HepG2 (cell line): ENCODE data around the gene SMIM36. TPM values are rescaled to one million over a fixed set of nuclear protein-coding genes. Genes with fewer than 3 reads are reported as not detected.

Source experiments
- AKNA ChIP-seq: sonication (generic); formaldehyde crosslinking; IDR thresholded peaks from 2 replicates; pipeline ENCODE4 v1.4.0; 2020; ENCODE audit warnings: missing genetic modification reagents, borderline replicate concordance
- ARID5B ChIP-seq: IDR thresholded peaks from 2 replicates; pipeline ENCODE4 v1.4.0; 2020; ENCODE audit warnings: mild to moderate bottlenecking, missing genetic modification reagents
- HNRNPK ChIP-seq: fragments of 200-400 bp; formaldehyde crosslinking; IDR thresholded peaks from 2 replicates; pipeline ENCODE4 v1.6.1; 2018; ENCODE audit warnings: low read length, low read depth, moderate library complexity, mild to moderate bottlenecking; ENCODE audit not compliant: poor library complexity, severe bottlenecking
- IRF2 ChIP-seq: IDR thresholded peaks from 2 replicates; pipeline ENCODE4 v1.6.1; 2018; ENCODE audit warnings: missing genetic modification reagents, missing compliant biosample characterization
- STAG1 ChIP-seq: sonication (generic); formaldehyde crosslinking; IDR thresholded peaks from 2 replicates; pipeline ENCODE4 v1.4.0; 2020; ENCODE audit warnings: missing genetic modification reagents
- TEAD3 ChIP-seq: optimal IDR thresholded peaks from 2 replicates; pipeline ENCODE3; 2016; ENCODE audit warnings: borderline replicate concordance
- XRCC5 ChIP-seq: fragments of 200-400 bp; formaldehyde crosslinking; optimal IDR thresholded peaks from 2 replicates; pipeline ENCODE3; 2017; ENCODE audit warnings: mild to moderate bottlenecking, low read length
- ZMAT3 ChIP-seq: sonication (generic); formaldehyde crosslinking; conservative IDR thresholded peaks from 2 replicates; pipeline ENCODE4 v1.7.0; 2021; ENCODE audit warnings: missing genetic modification reagents
- ZMYM3 ChIP-seq: sonication (generic); formaldehyde crosslinking; IDR thresholded peaks from 2 replicates; pipeline ENCODE4 v1.5.1; 2020; ENCODE audit warnings: mild to moderate bottlenecking, missing genetic modification reagents
- polyA plus RNA-seq, 8 experiments: library from polyadenylated mRNA; depleted of rRNA in 3 of 8; stranded (reverse) in 7 of 8; unstranded in 1 of 8; fragments of >200 nt; fragmentation: Illumina TruSeq in 4 of 8; extraction: Trizol in 4 of 8; gene quantifications; 2 replicates each; pipeline versions ENCODE4 v1.2.1 to v1.2.3, GENCODE V29; 2011 to 2016; ENCODE audit warnings: low read depth in 4 of 8, missing spikeins in 1 of 8, mixed read lengths in 1 of 8; ENCODE audit not compliant: insufficient read depth in 1 of 8
- total RNA-seq, 5 experiments: library from RNA; depleted of rRNA; stranded (reverse); fragments of >200 nt; fragmentation: Illumina TruSeq; extraction: Trizol; gene quantifications; 2 replicates each; pipeline ENCODE4 v1.2.3, GENCODE V29; 2016; ENCODE audit warnings: low read depth in 1 of 5
- TF ChIP-seq, protein P1 (sequence below): sonication (generic); formaldehyde crosslinking; IDR thresholded peaks from 2 replicates; pipeline ENCODE4; 2020; ENCODE audit warnings: missing genetic modification reagents, mild to moderate bottlenecking, borderline replicate concordance
- TF ChIP-seq, protein P2 (sequence below): sonication (generic); formaldehyde crosslinking; IDR thresholded peaks from 2 replicates; pipeline ENCODE4 v1.4.0; 2020; ENCODE audit warnings: missing genetic modification reagents, borderline replicate concordance
- TF ChIP-seq, protein P3 (sequence below): sonication (generic); formaldehyde crosslinking; IDR thresholded peaks from 2 replicates; pipeline ENCODE4 v1.9.0; 2021; ENCODE audit warnings: missing genetic modification reagents, borderline replicate concordance

SMIM36 gene
- total and polyA plus RNA-seq, 2 of the 13 experiments (the other 11 are each of a cell fraction or from before 2014, with no cell fraction given): not detected

GRCh38 chr17:55513885-55514590 lies 2.8 kb upstream of the SMIM36 start (continued):
- TF ChIP-seq, protein P1, sequence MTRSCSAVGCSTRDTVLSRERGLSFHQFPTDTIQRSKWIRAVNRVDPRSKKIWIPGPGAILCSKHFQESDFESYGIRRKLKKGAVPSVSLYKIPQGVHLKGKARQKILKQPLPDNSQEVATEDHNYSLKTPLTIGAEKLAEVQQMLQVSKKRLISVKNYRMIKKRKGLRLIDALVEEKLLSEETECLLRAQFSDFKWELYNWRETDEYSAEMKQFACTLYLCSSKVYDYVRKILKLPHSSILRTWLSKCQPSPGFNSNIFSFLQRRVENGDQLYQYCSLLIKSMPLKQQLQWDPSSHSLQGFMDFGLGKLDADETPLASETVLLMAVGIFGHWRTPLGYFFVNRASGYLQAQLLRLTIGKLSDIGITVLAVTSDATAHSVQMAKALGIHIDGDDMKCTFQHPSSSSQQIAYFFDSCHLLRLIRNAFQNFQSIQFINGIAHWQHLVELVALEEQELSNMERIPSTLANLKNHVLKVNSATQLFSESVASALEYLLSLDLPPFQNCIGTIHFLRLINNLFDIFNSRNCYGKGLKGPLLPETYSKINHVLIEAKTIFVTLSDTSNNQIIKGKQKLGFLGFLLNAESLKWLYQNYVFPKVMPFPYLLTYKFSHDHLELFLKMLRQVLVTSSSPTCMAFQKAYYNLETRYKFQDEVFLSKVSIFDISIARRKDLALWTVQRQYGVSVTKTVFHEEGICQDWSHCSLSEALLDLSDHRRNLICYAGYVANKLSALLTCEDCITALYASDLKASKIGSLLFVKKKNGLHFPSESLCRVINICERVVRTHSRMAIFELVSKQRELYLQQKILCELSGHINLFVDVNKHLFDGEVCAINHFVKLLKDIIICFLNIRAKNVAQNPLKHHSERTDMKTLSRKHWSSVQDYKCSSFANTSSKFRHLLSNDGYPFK (CRISPR knock-in tag): no peak
- no peak for TF ChIP-seq HNRNPK
- TF ChIP-seq IRF2 (CRISPR knock-in tag): peak; percentile 61; the same call in 1 of the 2 replicates
- TF ChIP-seq XRCC5: peak; percentile 17
- TF ChIP-seq, protein P2, sequence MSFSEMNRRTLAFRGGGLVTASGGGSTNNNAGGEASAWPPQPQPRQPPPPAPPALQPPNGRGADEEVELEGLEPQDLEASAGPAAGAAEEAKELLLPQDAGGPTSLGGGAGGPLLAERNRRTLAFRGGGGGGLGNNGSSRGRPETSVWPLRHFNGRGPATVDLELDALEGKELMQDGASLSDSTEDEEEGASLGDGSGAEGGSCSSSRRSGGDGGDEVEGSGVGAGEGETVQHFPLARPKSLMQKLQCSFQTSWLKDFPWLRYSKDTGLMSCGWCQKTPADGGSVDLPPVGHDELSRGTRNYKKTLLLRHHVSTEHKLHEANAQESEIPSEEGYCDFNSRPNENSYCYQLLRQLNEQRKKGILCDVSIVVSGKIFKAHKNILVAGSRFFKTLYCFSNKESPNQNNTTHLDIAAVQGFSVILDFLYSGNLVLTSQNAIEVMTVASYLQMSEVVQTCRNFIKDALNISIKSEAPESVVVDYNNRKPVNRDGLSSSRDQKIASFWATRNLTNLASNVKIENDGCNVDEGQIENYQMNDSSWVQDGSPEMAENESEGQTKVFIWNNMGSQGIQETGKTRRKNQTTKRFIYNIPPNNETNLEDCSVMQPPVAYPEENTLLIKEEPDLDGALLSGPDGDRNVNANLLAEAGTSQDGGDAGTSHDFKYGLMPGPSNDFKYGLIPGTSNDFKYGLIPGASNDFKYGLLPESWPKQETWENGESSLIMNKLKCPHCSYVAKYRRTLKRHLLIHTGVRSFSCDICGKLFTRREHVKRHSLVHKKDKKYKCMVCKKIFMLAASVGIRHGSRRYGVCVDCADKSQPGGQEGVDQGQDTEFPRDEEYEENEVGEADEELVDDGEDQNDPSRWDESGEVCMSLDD (CRISPR knock-in tag): no peak
- peak; percentile 39 for TF ChIP-seq TEAD3 (CRISPR knock-in tag)
- TF ChIP-seq AKNA (CRISPR knock-in tag): no peak
- TF ChIP-seq STAG1 (CRISPR knock-in tag): peak; percentile 98
- no peak for TF ChIP-seq ZMAT3
- no peak for TF ChIP-seq ZMYM3 (CRISPR knock-in tag)
- TF ChIP-seq ARID5B (CRISPR knock-in tag): peak; percentile 54; the same call in 1 of the 2 replicates
- TF ChIP-seq, protein P3, sequence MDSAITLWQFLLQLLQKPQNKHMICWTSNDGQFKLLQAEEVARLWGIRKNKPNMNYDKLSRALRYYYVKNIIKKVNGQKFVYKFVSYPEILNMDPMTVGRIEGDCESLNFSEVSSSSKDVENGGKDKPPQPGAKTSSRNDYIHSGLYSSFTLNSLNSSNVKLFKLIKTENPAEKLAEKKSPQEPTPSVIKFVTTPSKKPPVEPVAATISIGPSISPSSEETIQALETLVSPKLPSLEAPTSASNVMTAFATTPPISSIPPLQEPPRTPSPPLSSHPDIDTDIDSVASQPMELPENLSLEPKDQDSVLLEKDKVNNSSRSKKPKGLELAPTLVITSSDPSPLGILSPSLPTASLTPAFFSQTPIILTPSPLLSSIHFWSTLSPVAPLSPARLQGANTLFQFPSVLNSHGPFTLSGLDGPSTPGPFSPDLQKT (CRISPR knock-in tag): no peak
